Measurements from ENCODE around the gene YWHAE.

- TF ChIP-seq CTCF (IDR thresholded peaks at IDR 0.05), result no peak
- TF ChIP-seq POLR2A (IDR thresholded peaks at IDR 0.05), result no peak
Measured at GRCh38 chr17:1299552-1300370, 100.3 kb downstream of the YWHAE start.
